HG02623 (cell line): ENCODE results near the gene PSMB7.
A peak's percentile ranks its signal among the peaks of the same experiment; 100 is the strongest.

ENCODE experiments used
- ATAC-seq: cut with Tn5 transposase; IDR thresholded peaks from one replicate; pipeline ENCODE4 v1.9.1; 2021; ENCODE audit warnings: moderate library complexity; ENCODE audit not compliant: unreplicated experiment

PSMB7 gene

DNA sequence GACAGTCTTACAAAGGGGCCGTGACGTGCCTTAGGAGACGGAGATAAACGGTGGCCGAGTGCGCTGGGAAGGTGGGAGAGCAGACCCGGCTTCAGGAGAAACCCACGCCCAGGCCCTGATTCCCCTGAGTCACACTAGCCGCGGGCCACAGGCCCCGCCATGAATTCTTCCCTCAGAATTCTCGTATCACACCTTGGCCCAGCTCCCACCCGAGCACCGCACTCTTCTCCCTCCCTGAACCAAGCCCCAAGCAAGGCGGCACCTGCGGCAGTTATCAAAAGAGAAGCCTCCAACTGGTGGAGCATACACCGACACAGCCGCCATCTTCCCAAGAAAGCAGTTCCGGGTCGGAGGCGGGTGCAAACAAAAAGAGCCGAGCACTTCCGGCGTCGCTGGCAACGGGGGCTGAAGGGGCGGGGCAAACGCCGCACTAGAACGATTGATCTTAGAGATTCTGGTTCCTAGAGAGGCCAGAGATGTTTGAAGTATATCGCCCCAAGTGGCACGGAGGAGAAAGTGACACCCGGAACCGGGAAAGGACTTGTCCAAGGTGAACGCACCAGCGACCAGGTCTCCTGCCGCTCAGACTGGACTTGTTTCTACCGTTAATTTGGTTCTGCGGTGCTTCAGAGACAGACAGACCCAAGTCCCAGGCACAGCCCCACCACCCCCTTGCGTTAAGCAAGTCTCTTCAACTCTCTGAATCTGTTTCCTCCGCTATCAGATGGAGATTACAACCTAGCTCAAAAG lies at the start of gene PSMB7:
TSS of gene PSMB7 (minus strand) at position 341 of the 750 bp plus-strand sequence. CDS start at position 324, 17 bp downstream.
- peak; percentile 87 for ATAC-seq

DNA sequence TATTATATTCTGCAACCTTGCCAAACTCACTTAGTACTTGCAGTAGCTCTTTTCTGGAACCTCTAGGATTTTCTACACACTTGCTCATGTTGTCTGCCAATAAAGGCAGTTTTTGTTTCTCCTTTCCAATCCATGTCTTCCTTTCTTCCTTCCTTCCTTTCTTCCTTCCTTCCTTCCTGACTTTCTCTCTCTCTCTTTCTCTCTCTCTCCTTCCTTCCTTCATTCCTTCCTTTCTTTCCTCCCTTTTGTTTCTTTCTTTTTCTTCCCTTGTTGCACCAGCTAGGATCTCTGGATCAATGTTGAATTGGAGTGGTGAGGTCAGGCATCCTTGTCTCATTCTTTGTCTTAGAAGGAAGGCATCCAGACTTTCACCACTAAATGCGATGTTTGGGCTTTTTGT lies 47.5 kb upstream of the PSMB7 start:
- no peak for ATAC-seq

DNA sequence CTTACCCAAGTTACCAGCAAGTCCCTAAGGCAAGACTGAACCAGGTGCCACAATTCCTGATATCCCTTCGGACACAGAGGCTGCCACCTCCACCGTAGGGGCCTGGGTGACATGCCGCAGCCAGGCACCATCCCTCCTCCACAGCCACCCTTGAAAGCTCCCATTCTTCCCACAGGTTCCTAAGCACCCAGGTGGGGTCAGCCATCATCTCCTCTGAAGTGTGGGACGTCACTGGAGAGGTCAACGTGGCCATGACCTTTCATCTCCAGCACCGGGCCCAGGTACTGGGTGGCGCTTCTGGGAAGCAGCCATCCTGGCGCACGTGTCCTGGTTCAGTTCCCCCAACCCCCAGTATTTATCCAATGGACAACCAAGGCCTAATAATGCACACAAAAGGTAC lies 43.2 kb upstream of the PSMB7 start:
- no peak for ATAC-seq

GRCh38 chr9:124457887-124458431 lies 42.7 kb upstream of the PSMB7 start:
- no peak for ATAC-seq

- no peak for ATAC-seq
These were observed 42.0 kb upstream of the PSMB7 start for GRCh38 chr9:124457079-124457886.

- no peak for ATAC-seq
These were observed 41.3 kb upstream of the PSMB7 start for GRCh38 chr9:124456341-124457078.

GRCh38 chr9:124455820-124456219 lies 40.6 kb upstream of the PSMB7 start:
- ATAC-seq = no peak

DNA sequence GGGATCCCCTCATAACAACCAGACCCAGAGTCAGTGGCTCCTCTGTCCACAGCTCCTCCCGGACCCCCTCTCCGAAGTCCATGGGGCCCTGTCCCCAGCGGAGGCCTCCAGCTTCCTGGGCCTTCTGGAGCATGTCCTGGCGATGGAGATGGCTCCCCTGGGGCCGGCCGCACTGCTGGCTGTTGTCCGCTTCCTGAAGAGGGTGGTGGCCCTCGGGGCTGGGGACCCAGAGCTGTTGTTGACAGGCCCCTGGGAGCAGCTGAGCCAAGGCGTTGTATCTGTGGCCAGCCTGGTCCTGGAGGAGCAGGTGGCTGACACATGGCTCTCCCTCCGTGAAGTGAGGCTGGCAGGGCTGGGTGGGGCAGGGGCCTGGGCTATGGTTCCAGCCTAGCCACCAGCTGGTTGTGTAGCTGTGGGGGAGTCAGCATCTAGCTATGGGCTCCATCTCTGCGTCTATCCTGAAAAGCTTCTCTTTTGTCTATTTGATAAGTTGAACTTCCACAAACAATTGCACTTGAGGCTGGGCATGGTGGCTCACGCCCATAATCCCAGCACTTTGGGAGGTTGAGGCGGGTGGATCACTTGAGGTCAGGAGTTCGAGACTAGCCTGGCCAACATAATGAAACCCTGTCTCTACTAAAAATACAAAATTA lies 39.7 kb upstream of the PSMB7 start:
- ATAC-seq = no peak

DNA sequence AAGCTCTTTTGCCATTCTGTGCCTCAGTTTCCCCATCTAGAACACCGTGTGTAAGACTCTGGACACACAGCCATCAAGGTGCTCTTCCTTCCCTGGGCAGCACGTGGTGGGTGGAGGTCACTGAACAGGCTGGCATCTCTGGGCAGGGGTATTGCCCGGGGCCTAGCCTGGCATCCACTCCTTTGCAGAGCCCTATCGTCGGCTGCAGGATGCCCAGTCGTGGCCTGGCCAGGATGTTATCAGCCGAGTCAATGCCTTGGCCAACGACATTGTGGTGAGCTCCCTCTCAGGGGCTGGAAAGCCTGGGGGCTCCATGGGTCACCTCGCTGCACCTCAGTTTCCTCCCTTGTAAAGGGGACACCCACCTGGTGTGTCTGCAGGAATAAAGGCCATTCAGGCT lies 39.1 kb upstream of the PSMB7 start:
- no peak for ATAC-seq

- no peak for ATAC-seq
These were observed 38.4 kb upstream of the PSMB7 start for GRCh38 chr9:124453586-124454191.

DNA sequence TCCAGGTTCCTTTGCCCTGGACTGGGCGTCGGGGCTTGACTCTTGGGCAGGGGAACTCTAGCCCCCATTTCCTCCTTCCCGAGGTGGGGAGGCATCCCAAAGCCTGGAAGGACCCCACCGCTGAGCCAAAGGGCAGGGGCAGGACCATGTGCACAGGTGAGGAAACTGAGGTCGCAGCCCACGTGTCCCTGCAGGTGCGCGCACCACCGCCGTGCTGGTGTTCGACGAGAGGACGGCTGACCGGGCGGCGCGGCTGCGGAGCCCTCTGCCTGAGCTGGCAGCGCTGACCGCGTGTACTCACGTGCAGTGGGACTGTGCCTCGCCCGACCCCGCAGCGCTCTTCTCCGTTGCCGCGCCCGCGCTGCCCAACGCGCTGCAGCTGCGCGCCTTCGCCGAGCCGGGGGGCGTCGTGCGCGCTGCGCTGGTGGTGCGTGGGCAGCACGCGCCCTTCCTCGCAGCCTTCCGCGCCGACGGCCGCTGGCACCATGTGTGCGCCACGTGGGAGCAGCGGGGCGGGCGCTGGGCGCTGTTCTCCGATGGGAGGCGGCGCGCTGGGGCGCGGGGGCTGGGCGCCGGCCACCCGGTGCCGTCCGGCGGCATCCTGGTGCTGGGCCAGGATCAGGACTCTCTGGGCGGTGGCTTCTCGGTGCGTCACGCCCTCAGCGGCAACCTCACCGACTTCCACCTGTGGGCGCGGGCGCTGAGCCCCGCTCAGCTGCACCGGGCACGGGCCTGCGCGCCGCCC lies 37.8 kb upstream of the PSMB7 start:
- no peak for ATAC-seq

DNA sequence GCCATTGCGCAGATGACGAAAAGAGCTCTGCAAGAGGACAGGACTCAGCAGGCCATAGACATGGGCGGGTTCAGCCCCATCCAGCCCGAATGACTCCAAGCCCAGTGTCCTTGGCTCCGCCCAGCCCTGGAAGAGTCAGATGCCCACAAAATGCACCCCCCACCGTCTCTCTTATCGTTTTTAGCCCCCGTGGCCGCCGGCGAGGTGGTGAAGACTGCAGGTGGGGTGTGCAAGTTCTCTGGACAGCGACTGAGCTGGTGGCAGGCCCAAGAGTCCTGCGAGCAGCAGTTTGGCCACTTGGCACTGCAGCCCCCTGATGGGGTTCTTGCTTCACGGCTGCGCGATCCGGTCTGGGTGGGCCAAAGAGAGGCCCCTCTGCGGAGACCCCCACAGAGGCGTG lies 37.1 kb upstream of the PSMB7 start:
- no peak for ATAC-seq

DNA sequence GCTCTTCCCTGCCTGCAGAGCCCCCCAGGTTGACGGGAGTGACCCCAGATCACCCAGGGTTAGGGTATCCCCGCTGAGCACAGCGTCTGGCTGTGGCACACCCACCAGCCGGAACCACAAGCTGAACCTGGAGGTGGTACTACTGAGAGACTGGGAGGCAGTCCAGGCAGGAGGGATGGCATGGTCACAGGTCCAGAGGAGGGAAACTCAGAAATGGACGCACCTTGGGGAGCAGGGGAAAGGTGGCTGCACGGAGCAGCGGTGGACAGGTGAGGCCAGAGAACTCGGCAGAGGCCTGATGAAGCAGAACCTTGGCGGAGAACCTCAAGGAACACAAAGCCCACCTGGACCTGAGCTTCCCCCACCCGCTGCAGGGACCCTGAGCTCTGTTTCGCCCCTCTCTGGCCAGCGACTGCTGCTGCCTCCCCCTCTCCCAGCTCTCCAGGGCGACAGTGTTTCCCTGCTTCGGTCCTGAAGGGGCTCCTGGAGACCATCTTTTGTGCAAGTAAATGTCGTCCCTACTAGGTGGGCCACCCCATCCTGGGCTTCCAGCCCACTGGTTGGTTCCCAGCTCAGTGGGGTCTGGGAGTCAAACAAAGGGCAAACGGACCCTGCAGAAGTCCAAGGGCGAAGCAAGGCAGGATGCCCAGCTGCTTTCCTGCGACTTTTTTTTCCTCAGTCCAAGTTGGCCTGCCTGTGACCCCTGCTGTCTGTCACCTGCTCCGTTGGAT lies 35.9 kb upstream of the PSMB7 start:
- ATAC-seq = no peak

- ATAC-seq = no peak
These were observed 35.1 kb upstream of the PSMB7 start, which contains the start of gene ADGRD2 for GRCh38 chr9:124450241-124450924. TSS of gene ADGRD2 (plus strand) at chr9:124450451. CDS start at chr9:124451667, 1,216 bp downstream.

DNA sequence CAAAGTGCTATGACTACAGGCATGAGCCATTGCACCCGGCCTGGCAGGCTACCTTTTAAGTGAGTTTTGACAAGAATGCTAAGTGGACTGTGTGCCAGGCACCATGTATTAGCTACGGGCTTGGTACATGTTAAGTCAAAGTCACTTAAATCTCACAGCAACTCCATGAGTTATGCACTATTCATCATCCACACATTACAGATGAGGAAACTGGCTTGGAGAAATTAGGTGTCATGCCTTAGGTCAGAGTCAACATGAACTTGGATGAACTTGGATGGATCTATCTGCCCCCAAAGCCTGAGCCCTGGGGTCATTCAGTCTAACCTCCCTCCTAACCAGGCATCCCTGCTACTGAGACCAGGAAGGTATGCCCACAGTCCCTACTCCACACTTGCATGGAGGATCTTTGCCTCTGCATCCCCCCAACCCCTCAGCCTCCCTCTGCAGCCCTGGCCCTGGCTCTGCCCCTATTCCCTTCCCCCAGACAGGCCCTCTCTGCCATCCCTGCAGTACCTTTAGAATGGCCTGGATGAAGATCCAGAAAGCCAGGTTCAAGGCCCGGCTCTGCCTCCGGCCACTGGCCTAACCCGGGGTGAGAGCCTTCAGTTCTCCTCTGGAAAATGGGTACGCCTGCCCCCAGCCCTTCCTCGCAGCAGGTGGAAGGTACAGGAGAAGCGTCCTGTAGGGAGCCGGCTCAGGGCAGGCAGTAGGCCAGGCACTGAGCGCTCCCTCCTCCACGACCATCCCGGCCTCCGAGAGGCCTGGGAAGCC lies 34.3 kb upstream of the PSMB7 start:
- no peak for ATAC-seq

DNA sequence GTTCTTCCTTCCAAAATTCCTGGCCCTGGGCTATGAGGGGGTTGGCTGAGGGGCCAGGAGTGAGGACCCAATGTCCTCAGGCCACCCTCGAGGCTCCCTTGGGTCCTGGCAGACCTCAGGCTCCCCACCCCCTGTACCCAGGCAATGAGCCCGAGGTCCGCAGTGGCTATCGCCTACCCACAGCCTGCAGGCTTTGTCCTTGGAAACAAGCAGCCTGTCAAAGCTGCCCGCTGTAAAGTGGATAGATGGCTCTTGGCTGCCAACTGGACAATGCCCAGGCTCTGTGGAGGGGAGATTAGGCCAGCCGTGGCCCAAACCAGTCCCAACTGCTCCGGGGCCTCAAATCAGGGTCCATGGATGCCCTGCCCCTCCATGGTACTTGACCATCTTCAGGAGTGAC lies 32.8 kb upstream of the PSMB7 start:
- no peak for ATAC-seq

DNA sequence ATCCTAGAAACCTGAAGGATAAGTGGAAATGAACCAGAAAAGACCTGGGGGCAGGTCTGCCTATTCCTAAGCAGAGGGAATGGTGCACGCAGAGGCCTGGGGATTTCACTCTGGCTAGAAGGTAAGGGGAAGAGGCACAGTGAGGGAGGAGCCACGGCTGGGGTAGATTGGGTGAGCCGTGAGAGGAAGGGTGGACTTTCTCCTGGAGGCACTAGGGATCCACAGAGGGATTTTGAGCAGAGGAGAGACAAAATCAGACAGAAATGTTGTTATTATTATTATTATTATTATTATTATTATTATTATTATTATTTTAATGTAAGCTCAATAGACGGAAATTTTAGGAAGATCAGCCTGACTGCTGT lies 32.0 kb upstream of the PSMB7 start:
- ATAC-seq = no peak

GRCh38 chr9:124444166-124444565 lies 28.9 kb upstream of the PSMB7 start:
- ATAC-seq = no peak
